ENCODE data around the gene HCFC2. TPM values are rescaled to one million over a fixed set of nuclear protein-coding genes. Genes with fewer than 3 reads are reported as not detected.

HCFC2 gene
- total RNA-seq = 49.6 TPM

DNA sequence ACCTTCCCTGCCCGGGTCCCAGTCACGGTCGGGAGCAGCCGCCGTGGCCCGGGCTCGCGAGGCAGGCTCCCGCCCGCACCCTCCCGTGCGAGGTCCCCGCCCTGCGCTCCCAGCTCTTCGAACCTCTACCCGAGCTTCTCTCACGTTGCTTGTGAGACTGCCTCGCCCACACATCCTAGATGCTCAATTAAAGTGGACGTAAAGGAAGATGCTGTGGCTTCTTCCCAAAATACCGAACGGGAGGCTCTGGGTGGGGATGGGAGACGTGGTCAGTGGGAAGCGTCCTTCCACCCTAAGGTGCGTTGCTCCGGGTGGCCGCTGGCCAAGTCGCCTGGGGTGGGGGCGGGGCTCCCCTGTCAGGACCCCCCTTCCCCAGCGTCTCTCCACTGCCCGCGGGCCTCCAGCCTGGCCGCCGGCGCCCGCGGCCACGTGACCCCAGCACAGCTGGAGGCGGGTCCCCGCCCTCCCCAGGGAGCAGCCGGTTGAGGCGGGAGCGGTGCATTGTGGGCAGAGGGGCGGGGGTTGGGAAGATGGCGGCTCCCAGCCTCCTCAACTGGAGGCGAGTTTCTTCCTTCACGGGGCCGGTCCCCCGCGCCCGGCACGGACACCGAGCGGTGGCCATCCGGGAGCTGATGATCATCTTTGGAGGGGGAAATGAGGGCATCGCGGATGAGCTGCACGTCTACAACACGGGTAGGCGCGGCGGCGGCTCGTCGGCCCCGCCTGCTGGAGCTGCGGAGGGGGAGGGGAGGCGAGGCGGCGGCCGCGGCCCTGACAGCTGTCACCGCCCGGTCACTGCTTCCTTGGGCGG is at the start of gene HCFC2:
TSS of gene HCFC2 (plus strand) at position 501 of the 811 bp plus-strand sequence. CDS start at position 531, 30 bp downstream.

DNA sequence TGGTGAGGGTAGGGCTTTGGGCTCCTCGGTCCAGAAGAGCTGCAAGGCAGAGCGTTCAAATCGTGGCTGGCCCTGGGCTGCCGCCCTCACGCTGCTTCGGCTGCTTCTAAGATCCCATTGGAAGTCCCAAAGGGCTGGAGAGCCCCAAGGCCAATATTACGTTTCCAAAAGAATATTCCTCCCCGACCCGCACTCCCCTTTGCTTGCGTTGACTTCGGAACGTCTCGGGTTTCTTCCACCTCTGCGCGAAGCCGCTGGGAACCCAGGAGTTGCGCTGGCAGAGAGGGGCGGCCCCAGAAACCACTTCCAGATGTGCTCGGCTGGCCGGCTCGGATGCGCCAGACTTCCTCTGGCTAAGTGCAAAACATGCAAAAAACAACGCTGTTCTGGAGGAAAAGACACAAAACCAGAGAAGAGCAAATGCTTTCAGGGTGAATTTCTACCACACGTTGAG is 14.4 kb upstream of the HCFC2 start, which contains the start of gene GLT8D2:
TSS of gene GLT8D2 (minus strand) at position 285 of the 454 bp plus-strand sequence. CDS start 30,539 bp downstream, outside the sequence.

DNA sequence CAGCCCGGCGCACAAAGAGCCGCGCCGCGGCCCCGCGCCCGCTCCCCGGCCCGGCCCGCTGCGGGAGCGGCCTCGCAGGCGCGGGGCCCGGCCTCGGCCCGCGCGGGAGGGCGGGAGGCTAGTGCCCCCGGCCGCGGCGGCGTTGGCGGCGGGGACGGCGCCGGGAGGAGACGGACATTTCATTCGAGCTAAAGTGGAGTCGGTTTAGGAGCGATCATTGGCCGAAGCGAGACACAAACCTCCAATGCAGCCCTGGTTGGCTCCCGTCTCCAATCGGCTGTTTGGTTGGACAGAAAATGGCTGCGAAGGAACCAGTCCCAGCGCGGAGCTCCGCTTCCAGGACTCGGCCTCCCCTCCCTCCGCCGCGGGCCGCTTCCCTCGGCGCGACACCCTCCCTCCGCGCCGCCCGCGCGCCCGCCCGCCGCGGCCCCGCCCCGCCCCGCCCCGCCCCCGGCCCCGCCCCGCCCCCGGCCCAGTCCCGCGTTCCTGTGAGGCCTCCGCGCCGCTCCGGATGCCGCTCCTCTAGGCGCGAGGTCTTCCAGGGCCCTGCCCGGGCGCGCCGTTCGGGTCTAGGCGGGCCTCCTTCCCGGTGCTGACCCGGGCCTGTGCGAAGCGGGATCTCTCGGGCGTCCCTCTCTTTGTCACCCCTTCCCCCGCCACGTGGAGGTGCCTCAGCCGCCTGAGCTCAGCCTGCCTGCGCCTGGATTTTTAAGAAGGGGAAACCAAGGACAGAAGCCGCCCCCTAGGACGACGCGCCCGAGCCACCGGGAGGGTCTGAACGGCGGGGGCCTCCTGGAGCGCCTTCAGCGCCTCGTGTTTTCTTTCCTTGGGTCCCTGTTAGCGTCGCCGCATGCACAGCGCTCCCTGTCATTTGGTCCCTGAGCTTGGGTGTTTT is 73.8 kb downstream of the HCFC2 start, which contains the start of gene NFYB:
TSS of gene NFYB (minus strand) at position 309 of the 895 bp plus-strand sequence. CDS start 2,757 bp downstream, outside the sequence.

Small RNAs within 50 kb of the gene (small RNA-seq; reads per million reads assigned to genes)
- gene RNA5SP370 = not detected

Other genes with a start within 250 kb of the HCFC2 start
- 25.6 TPM for gene NT5DC3, start 223.3 kb upstream of the HCFC2 start, total RNA-seq
- gene HSP90B1, start 134.1 kb upstream of the HCFC2 start, total RNA-seq = 221 TPM
- 37.6 TPM for gene TDG, start 98.7 kb upstream of the HCFC2 start, total RNA-seq
- 11.5 TPM for gene GLT8D2, start 14.3 kb upstream of the HCFC2 start, total RNA-seq
- gene NFYB, start 73.7 kb downstream of the HCFC2 start, total RNA-seq = 33.2 TPM
- 83.0 TPM for gene TXNRD1, start 151.2 kb downstream of the HCFC2 start, total RNA-seq
- 6.5 TPM for gene EID3, start 239.2 kb downstream of the HCFC2 start, total RNA-seq

Data from diencephalon (tissue), 1 donor.